NCI-H2081 (cell line): ENCODE measurements around the gene CREM.
"Not testable (repeated sequence)": the region's sequence is repeated elsewhere in the genome, so short reads cannot be mapped to it uniquely, and the experiment has no call there.

ENCODE experiments used
- DNase-seq, 2 experiments: peaks; one replicate each; lab custom pipeline; 2025; lab: John Stamatoyannopoulos, UW

CREM gene

DNA sequence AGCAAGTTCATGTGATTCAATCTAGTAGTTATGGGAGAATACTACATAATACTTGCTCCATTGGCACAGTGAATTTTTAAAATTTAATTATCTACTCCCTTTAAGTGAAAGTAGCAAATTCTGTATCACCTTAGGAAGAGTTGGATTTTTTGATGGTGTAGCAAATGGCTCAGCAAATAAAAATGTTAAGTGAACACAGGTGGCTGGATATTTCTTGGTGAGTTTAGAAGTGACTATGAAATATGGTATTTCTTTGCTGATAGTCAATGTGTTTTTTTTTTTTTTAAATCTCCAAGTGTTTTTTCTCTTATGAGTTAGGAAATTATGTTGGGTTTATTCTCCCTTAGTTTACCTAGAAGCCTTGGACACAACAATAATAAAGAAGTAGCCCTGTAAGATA, 67.8 kb downstream of the CREM start:
- DNase-seq, result no peak

DNA sequence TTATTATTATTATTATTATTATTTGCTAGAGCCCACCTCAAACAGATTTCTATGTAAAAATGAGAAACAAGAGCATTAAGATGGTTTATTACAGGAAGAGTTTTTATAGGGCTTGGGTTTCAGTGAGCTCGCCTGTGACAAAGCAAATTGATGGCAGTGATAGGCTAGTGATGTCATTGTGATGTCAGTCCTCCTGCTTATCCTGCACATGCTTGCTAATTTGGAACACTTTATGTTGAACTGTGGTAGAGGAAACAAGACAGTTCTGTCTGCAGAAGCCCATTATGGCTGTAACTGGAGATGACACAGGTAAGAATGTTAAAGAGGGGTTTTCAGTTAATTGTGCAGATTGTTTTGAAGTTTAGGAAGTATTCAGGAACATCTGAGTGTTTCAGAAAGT, 68.3 kb downstream of the CREM start:
- DNase-seq, result no peak

DNA sequence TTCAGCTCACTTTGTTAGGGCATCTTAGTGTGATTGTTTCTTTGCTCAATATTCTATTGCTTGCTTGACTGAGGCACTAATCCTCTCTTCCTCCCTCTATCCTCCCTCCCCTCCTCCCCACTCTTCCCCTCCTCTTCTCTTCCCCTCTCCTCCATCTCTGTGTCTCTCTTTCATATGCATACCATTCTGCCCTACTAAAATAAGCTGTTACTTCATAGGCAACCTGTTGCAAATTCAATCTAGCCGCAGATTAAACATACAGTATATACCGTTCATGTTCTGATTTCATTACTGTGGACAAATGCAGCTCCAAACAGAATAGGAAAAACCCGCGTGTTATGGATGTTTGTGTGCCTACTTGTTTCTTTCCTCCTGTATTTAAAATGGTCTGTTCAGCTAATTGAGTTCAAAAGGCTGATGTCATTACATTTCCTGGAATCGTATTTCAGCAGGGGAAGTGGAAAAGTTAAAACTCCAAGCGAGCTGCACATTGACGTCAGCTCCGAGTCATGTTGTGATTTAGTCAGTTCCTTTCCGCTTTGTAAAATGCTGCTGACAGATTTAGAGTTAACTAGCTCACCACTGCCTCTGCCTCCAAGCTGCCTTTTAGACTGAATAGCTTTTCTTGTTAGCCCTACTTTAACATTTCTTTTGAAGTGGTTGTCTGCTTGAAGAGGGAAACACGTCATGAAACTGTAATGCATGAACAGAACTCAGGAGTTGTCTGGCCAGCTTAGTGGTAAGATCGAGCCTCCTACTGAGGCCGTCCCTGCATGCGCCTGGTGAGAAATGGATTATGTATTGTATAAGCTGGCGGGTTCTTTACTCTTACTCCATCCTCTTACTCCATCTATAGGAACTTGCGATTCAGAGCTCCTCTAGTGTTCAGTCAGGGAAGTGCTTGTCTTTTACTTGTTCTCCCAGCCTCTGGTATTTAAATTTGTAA, 69.0 kb downstream of the CREM start:
- DNase-seq, result peak; percentile 41 to 58

DNA sequence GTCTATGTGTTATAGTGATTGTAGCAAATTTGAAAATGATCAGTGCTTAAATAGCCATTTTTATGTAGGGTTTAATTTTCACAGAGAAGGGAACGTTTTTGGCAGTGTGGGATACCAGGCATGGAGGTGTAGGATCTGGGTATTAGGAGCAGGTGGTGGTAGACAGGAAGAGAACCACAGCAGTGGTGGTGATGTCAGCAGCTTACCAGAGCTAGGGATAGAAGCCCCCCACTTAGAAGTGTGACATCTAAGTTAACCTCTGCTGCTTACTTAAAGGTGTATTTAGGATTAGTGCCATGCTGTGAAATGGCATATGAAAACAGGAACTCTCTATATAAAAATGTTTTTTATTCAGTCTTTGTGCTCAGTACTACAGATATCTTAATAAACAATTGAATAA, 73.8 kb downstream of the CREM start:
- DNase-seq, result no peak

DNA sequence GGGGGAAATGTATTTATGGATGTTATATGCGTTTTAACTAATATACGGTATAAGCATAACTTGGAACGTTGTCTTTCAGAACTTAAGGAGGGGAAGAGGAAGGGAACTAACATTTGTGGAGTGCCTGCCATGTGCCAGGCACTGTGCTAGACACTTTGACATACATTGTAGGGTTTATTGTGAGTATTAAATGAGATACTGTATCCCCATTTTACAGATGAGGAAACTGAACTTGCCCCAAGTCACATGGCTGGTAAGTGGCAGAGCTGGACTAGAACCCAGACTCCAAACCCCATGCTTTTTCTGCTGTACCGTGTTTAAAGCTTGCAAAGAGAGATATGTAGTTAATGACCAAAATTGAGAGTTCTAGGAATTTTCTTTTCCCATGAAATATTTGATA, 74.6 kb downstream of the CREM start:
- DNase-seq, result no peak

DNA sequence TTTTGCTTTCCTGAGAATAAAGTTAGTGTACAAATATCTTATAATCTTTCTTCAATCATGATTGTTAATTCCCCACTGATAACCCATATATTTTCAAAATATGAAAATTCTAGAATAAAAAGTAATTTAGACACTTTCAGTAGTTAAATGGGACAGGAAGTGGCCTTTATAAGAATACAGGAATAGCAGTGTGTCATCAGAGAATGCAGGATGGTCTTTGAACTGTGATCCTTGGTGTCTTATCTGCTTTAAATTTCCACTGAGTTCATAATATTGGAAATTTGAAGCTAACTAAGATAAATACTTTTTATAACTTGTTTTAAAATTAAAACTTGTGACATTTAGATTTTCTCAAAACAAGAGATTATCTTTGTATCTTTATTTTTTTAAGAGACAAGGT, 75.4 kb downstream of the CREM start:
- no peak for DNase-seq

DNA sequence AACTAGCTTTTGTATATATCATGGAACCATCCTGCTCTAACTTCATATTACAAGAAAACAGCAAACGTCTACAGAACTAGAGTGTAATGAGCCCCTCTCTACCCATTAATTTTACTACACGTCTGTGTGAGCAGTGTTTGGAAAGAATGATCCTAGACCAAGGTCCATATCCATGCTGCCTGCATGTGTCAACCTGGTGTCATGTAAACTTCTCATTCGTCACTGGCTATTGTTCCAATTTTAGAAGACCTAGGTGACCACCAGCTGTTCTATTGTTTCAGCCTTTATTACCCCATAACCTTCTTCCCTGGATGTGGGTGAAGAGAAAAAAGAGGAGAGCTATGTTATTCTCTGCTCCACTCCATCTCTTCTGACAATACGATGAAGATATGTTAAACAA, 77.1 kb downstream of the CREM start:
- DNase-seq, result no peak

DNA sequence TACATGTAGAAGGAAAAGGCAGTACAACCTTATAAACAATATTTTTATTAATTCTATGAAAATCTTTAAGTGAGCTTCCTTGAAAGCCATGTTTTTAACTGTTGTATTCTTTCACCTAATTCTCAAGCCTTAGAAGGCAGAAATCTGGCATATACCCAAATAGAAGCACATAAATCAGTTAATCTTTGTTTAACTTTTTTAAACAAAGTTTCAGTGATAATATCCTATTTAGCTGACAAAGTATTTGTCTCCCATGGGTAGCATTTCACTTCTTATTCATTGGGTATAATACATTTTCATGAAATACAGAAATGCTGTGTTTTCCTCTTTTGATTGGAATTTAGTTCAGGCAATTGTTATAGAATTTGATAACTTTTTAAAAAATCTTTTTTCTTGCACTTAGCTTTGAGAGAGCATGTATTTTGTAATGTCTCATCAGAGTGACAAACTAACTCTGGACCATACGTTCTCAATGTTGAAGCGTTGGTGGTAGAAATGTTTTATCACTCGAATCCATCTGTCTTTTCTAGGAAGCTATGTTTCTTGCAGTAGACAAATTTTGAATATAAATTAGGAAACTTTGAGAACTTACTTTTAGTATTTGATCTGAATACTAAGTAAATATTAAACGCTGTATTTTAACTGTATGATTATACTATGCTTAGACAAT, 78.1 kb downstream of the CREM start:
- no peak for DNase-seq

DNA sequence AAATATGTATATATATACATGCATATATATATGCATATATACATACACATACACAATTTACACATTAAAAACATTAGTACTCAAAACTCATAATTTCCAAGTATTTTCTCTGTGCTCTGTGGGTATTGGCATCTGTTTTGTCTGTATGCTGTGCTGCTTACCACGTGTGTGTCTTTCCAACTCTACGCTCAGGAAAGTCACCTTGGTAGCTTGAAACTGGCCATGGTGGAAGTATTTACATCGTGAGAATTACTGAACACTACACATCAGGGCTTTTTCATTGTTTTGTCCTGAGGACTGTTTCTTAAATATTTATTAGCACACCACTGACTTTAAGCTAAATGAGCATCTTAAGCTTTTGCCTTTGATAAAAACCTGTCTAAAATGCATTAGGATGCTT, 79.6 kb downstream of the CREM start:
- no peak for DNase-seq

DNA sequence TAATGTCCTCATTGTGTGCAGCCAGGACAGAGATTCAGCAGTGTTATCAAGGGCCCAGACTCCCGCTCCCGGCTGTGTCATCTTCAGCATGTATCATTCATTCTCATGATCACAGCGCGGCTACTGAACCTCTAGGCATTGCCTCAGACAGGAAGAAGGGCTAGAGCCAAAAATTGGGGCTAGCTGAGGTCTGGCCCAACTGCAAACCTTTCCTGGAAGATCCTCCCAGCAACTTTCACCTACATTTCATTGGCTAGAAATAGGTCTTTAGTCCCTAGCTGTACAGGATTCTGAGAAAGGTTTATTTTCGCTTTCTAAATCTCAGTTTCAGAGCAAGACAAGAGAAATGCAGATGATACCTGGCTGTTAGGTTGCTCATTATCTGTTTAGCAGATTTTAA, 81.9 kb downstream of the CREM start:
- DNase-seq, result no peak

DNA sequence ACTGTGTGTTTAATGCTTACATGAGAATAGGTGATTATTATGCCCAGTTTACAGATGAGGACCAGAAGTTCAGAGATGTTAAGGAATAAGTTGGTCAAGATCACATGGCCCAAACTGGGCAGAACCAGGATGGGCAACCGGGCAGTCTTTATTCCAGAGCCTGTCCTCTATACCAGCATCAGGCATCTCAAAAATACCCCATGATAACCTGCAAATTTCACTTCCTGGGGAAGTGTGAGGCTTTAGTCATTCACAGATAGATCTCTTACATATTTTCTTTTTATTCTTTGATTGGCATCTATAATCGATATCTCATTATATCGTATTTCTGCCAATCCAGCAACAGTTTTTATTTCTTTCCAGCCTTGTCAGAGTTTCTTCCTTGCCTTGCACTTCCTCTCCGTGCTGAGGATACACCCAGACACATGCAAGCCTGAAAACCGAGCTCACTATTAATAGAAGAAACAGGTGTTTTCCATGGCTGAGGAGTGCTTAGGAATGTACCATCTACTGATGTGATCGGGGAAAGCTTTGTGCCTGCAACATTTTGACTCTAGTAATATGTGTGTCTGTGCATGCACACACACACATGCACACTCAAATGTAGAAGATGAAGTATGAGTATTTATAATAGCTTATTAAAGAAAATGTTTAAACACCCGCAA, 82.4 kb downstream of the CREM start:
- no peak for DNase-seq

DNA sequence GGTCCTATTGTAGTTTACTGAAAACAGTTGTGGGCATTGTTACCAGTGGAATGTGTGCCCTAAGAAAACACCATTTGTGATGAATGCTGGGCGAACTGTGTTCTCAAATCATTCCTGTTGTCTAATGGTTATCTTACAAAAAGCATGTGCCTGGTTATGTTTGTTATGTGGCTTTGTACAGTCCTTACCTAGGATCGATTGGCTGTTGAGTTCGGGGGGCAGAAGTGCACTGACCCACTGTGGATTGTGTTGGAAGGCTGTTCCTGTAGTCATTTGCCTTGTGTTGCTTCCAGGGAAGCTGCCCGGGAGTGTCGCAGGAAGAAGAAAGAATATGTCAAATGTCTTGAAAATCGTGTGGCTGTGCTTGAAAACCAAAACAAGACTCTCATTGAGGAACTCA, 84.3 kb downstream of the CREM start:
- DNase-seq, result no peak

DNA sequence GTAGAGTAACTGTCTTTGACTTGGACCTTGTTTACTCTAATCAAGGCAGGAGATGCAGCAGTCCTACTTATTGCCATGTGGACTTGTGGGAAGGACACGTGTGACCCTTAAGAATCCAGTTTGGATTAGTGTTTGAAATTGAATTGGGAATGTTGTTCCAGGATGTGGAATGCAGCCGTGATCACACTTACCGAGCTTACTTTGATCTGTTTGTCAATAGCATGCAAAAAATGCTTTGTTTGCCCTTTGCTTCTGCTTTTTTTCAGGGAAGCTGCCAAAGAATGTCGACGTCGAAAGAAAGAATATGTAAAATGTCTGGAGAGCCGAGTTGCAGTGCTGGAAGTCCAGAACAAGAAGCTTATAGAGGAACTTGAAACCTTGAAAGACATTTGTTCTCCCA, 84.7 kb downstream of the CREM start:
- DNase-seq, result no peak

DNA sequence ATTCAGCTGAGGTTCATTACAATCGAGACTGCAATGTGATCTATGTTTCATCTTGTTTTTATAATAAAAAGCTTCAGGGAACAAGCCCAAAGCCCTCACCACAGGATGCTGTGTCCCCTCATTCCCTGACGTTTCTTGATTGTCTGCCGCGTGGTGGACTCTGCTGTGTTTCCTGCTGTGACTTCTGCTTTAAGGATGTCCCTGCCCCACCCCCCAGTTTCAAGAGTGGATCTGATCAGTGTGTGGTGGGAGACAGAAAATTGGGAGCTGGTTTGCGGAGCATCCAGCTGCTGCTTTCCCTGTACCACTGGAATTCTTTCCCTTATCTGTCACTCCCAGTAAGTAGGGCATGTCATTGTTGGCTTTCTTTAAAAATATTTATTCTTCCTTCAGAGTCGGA, 86.2 kb downstream of the CREM start:
- no peak for DNase-seq

DNA sequence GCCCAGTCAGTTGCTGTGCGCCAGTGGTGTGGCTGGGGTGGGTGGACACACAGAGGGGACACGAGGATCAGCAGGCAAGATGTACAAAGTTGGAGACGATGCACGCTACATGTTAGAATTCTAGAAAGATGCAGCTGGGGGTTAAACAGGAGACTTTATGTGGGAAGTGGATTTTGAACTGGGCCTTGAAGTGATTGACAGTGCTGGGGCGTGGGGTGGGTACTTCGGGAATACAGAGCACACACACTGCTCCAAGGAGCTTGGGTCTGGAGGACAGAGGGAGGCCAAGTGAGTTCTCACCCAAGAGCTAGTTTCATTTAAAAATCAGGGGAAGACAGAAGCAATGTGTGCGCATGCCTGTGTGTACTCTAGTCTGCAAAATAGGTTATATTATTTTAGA, 87.1 kb downstream of the CREM start:
- no peak for DNase-seq

DNA sequence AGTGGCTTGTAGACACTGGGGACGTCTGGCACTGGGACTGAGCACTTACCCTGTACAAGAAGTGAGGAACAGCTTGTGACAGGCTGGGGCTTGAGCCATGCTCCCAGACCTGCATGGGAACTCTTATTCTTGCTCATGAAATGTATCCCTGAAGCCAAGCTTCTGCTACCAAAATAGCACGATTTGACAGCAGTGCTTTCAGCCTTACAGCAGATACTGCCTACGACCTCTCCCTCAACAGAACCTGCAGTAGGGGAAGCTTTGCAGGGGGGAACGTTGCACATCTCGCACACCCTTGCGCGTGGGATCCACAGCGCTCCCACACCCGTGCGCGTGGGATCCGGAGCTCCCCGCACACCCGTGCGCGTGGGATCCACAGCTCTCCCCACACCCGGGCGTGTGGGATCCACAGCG, 88.0 kb downstream of the CREM start:
- DNase-seq, result no peak

DNA sequence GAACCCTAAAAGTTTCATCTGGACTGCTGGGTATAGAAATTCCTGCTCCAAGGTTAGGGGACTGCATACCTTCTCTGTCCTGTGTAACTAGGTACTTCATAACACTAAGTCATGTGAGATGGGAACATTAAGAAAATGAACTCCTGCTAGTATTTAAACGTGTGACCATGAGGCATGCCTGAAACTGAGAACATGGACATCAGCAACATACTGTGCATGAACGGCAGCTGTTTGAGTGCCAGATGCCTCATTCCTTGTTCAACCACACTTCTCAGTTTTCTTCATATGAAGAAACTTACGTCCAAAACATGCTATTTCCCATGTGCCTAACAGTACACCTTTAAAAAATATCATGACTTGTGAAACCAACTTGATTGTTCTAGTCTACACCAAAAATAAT, 88.5 kb downstream of the CREM start:
- DNase-seq, result no peak

DNA sequence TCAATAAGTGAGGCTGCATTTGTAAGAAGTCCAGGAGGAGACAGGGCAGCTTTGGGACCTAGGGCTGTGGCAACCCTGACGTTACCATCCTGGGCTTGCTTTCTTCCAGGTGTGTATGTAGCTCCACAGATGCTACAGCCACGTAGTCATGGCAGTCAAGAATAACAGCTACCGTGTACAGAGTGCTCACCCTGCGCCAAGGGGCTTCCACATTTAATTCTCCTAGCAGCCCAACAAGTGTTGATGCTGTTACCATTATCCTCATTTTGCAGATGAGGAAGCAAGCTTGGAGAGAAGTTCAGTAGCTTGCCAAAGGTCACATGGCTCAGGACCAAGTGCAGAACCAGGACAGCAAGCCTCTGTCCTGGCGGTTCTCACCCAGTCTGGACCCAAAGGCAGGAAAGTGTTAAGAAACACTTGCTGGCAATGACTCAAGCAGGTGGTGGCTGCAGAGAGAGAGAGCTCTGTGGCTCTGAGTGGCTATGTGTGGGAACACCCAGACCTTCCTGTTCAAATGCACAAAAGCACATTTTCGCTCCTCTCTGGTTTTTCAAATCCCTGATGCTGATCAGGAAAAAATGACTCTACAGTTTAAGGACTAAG, 89.8 kb downstream of the CREM start:
- no peak for DNase-seq

DNA sequence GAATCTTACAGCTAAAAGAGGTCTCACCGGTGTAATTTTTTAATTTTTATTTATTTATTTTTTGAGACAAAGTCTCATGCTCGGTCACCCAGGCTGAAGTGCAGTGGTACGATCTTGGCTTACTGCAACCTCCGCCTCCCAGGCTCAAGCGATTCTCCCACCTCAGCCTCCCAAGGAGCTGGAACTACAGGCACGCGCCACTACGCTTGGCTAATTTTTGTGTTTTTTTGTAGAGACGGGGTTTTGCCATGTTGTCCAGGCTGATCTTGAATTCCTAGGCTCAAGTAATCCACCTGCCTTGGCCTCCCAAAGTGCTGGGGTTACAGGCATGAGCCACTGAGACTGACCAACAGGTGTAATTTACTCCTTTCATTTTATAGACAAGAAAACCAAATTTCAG, 90.3 kb downstream of the CREM start:
- not testable (repeated sequence) for DNase-seq

DNA sequence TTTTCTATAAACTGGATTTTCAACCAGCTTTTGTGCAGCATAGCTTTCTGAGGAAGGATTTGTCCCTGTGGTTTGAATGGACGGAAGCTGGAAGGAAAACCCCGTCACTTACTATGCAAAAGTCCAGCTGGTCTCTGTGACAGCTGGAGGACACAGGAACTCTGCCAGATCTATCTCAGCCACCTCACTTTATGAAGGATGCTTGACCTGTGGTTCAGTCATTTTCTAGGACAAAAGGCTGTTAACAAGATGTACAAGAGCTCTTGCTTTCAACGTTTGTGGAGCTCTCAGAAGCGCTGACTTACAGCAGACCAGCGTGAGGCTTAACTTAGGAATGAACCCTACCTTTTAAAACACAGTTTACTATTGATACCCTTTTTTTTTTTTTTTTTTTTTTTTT, 90.8 kb downstream of the CREM start:
- DNase-seq, result no peak

DNA sequence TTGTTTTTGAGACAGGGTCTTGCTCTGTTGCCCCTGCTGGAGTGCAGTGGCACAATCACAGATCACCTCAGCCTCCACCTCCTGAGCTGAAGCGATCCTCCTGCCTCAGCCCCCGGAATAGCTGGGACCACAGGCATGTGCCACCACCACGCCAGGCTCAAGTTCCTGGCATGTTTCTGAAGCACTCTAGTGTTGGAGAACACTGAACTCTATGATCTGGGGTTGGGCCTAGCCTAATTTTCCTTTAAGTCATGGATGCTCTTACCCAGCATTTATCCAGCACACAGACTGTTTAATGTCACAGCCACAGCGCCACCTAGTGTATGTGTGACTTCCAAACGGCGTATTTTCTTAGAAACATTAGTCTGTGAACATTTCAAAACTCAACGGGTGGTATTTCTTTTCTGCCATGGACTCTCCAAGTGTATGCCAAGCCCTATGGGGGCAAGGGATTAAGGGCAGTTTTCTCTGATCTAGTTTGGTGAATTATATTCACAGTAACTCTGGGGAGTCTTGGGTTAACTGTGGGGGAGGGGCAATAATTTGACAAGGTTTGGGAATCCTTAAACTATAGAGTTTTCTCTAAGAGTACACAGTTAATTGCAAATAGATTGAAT, 91.8 kb downstream of the CREM start:
- peak; percentile 76 to 79 for DNase-seq

DNA sequence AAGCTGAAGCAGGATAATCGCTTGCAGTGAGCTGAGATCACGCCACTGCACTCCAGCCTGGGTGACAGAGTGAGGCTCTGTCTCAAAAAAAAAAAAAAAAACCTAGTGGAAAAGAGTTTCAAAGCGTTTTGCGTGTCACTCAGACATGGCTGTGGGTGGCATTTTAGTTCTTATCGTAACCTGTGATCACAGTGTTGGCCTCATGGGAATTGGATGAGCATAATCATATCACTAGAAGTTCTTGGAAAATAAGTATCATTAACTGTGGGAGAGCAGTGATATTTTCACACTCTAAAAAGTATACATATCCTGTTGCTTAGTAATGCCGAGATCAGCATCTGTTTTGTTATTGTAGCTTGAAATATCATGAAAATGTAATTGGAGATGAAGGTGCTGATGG, 92.6 kb downstream of the CREM start:
- DNase-seq, result no peak
